SU-DHL-6 (cell line): ENCODE results near the gene RNF126.

Experiments
- H2AFZ ChIP-seq: fragments of 200-600 bp; sonication (generic); 2 replicates; pipeline ENCODE4 v1.6.1; 2014; ENCODE audit warnings: low read depth, mild to moderate bottlenecking, moderate library complexity, mixed read lengths, antibody characterized with exemption, low read length; ENCODE audit not compliant: severe bottlenecking
- H3F3A ChIP-seq: fragments of 200-600 bp; shearing (Covaris generic); 2 replicates; pipeline ENCODE4 v1.6.0; 2016; ENCODE audit warnings: antibody characterized with exemption, mild to moderate bottlenecking; ENCODE audit not compliant: insufficient read depth
- H3K27ac ChIP-seq: fragments of 200-600 bp; sonication (generic); 2 replicates; pipeline ENCODE4 v1.5.1; 2016; ENCODE audit warnings: low read depth, mild to moderate bottlenecking, low read length, moderate library complexity, mixed read lengths
- H3K27me3 ChIP-seq: fragments of 200-600 bp; sonication (generic), shearing (Covaris generic); 2 replicates; pipeline ENCODE4 v1.6.0; 2014; ENCODE audit warnings: mild to moderate bottlenecking, low read length
- H3K36me3 ChIP-seq: fragments of 200-600 bp; sonication (generic); 2 replicates; pipeline ENCODE4 v1.6.1; 2014; ENCODE audit warnings: mild to moderate bottlenecking, low read length, mixed read lengths
- H3K4me2 ChIP-seq: fragments of 300-600, 200-600 bp; shearing (Covaris generic), sonication (generic); 2 replicates; pipeline ENCODE4 v1.6.0; 2014; ENCODE audit warnings: low read length, low read depth, mild to moderate bottlenecking; ENCODE audit not compliant: poor library complexity, severe bottlenecking
- H3K4me3 ChIP-seq: fragments of 200-600 bp; sonication (generic); 2 replicates; pipeline ENCODE4 v1.5.1; 2014; ENCODE audit warnings: antibody characterized with exemption, low read length, mild to moderate bottlenecking, mixed read lengths; ENCODE audit not compliant: insufficient read depth, poor library complexity, severe bottlenecking
- H3K79me2 ChIP-seq: fragments of 200-600 bp; sonication (generic); 2 replicates; pipeline ENCODE4 v1.6.1; 2014; ENCODE audit warnings: mild to moderate bottlenecking, low read length, moderate library complexity; ENCODE audit not compliant: insufficient read depth
- H3K9ac ChIP-seq: fragments of 200-600 bp; sonication (generic); 2 replicates; pipeline ENCODE4 v1.7.0; 2014; ENCODE audit warnings: mild to moderate bottlenecking, low read length
- H3K9me2 ChIP-seq: fragments of 200-600 bp; sonication (generic); replicated peaks from 2 replicates; pipeline ENCODE4 v1.6.1; 2014; ENCODE audit warnings: low read length; ENCODE audit not compliant: insufficient read depth
- H3K9me3 ChIP-seq: fragments of 200-600 bp; sonication (generic); 2 replicates; pipeline ENCODE4 v1.6.1; 2014; ENCODE audit warnings: low read length, mixed read lengths; ENCODE audit not compliant: insufficient read depth
- H4K20me1 ChIP-seq: fragments of 200-600 bp; sonication (generic); 2 replicates; pipeline ENCODE4 v1.6.1; 2014; ENCODE audit warnings: low read depth, mild to moderate bottlenecking, antibody characterized with exemption, low read length, moderate library complexity, mixed read lengths
- EZH2phosphoT487 ChIP-seq: fragments of 200-600 bp; sonication (generic), shearing (Covaris generic); conservative IDR thresholded peaks from 2 replicates; pipeline ENCODE4 v1.6.1; 2018; ENCODE audit warnings: mild to moderate bottlenecking, antibody characterized with exemption, low read length, moderate library complexity, mixed read lengths
- TF ChIP-seq, protein P1 (sequence below): fragments of 200-600 bp; sonication (generic); IDR thresholded peaks from one replicate; pipeline ENCODE4 v1.5.1; 2017; ENCODE audit warnings: antibody characterized with exemption, mild to moderate bottlenecking, low read length, moderate library complexity; ENCODE audit not compliant: insufficient read depth, poor library complexity, severe bottlenecking

Gene RNF126

GRCh38 chr19:678791-679388 lies 15.9 kb upstream of the RNF126 start:
- Histone ChIP-seq H3K9me3 (no peaks in the 10 kb centered on the region), H3K9me2 (no peaks in the 10 kb centered on the region), H3K27me3 (no peaks in the 10 kb centered on the region), H3K36me3 (no peaks in the 10 kb centered on the region), H2AFZ (no peak overlapping the region), H3F3A (0 out of 2 replicates have a peak, but pooled peaks cover 9% of the 10 kb centered on the region), H3K4me2 (peak overlapping the region; percentile 63), H4K20me1 (no peaks in the 10 kb centered on the region), H3K27ac (no peak overlapping the region), H3K9ac (0 out of 2 replicates have a peak overlapping the region, but pooled peaks have one; percentile 85), H3K79me2 (no peaks in the 10 kb centered on the region), H3K4me3 (no peak overlapping the region)
- no peak for TF ChIP-seq EZH2phosphoT487
- TF ChIP-seq, protein P1, sequence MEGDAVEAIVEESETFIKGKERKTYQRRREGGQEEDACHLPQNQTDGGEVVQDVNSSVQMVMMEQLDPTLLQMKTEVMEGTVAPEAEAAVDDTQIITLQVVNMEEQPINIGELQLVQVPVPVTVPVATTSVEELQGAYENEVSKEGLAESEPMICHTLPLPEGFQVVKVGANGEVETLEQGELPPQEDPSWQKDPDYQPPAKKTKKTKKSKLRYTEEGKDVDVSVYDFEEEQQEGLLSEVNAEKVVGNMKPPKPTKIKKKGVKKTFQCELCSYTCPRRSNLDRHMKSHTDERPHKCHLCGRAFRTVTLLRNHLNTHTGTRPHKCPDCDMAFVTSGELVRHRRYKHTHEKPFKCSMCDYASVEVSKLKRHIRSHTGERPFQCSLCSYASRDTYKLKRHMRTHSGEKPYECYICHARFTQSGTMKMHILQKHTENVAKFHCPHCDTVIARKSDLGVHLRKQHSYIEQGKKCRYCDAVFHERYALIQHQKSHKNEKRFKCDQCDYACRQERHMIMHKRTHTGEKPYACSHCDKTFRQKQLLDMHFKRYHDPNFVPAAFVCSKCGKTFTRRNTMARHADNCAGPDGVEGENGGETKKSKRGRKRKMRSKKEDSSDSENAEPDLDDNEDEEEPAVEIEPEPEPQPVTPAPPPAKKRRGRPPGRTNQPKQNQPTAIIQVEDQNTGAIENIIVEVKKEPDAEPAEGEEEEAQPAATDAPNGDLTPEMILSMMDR = no peak

- Histone ChIP-seq H3K27ac (no peak overlapping the region), H3F3A (0 out of 2 replicates have a peak, but pooled peaks cover 9% of the 10 kb centered on the region), H3K27me3 (no peaks in the 10 kb centered on the region), H3K9me2 (no peaks in the 10 kb centered on the region), H3K79me2 (no peaks in the 10 kb centered on the region), H4K20me1 (no peaks in the 10 kb centered on the region), H3K4me2 (no peak overlapping the region), H3K36me3 (no peaks in the 10 kb centered on the region), H2AFZ (no peak overlapping the region), H3K9ac (no peak overlapping the region), H3K4me3 (no peak overlapping the region), H3K9me3 (no peaks in the 10 kb centered on the region)
- TF ChIP-seq, protein P1 = no peak
- no peak for TF ChIP-seq EZH2phosphoT487
These were observed 14.8 kb upstream of the RNF126 start for GRCh38 chr19:677601-678436.

GRCh38 chr19:677201-677600 lies 14.2 kb upstream of the RNF126 start:
- 0 out of 2 replicates have a peak, but pooled peaks cover 9% of the 10 kb centered on the region for H3F3A ChIP-seq
- H2AFZ ChIP-seq = no peak overlapping the region
- no peak overlapping the region for H3K4me3 ChIP-seq
- H3K27me3 ChIP-seq = no peaks in the 10 kb centered on the region
- no peak overlapping the region for H3K9ac ChIP-seq
- H3K9me3 ChIP-seq = no peaks in the 10 kb centered on the region
- H3K4me2 ChIP-seq = no peak overlapping the region
- H3K36me3 ChIP-seq = no peaks in the 10 kb centered on the region
- no peaks in the 10 kb centered on the region for H3K9me2 ChIP-seq
- no peaks in the 10 kb centered on the region for H4K20me1 ChIP-seq
- no peak for TF ChIP-seq EZH2phosphoT487
- TF ChIP-seq, protein P1 = no peak
- H3K79me2 ChIP-seq = no peaks in the 10 kb centered on the region
- H3K27ac ChIP-seq = no peak overlapping the region
